Measurements from ENCODE around the gene ASCL2. TPM values are rescaled to one million over a fixed set of nuclear protein-coding genes. Genes with fewer than 3 reads are reported as not detected.

The ASCL2 gene
- total and polyA plus RNA-seq, 2 donors = 1.6 to 2.5 TPM

DNA sequence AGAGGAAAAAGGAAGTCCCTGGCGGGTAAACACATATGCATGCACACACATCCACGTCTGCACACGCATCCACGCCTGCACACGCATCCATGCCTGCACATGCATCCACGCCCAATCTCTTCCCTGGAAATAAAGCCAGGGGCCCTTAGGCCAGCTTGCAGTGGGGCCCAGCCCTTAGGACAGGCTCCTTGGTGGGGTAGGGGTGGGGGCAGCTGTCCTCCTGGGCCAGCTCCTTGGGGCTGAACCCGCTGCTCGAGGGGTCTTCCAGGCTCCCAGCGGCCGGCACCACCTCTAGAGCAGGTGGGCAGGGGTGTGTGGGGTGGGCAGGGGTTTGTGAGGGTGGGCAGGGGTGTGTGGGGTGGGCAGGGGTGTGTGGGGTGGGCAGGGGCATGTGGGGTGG lies 29.4 kb upstream of the ASCL2 start:
- H3K4me3 ChIP-seq (ENCODE audit: low read length in 2 of 2) = no peak overlapping the region
- no peak for DNase-seq (ENCODE audit: low read depth in 6 of 9, low spot score in 9 of 9)
- no peaks in the 10 kb centered on the region for H3K27me3 ChIP-seq (ENCODE audit: control insufficient read depth in 2 of 2, insufficient read depth in 1 of 2, low read length in 1 of 2)
- peaks cover 0 to 3% of the 10 kb centered on the region in 2 donors for H3K9me3 ChIP-seq (ENCODE audit: control insufficient read depth in 2 of 2, insufficient read depth in 1 of 2, low read length in 1 of 2)
- H3K36me3 ChIP-seq (ENCODE audit: control insufficient read depth in 2 of 2, insufficient read depth in 2 of 2, low read length in 1 of 2) = peaks cover 0 to 7% of the 10 kb centered on the region in 2 donors
- peaks cover 10 to 50% of the 10 kb centered on the region in 2 donors for H3K4me1 ChIP-seq (ENCODE audit: control insufficient read depth in 2 of 2, insufficient read depth in 2 of 2, low read length in 2 of 2)
- WGBS = 72% methylated on average over 10 of the region's 10 CpGs
- no peak overlapping the region for H3K27ac ChIP-seq (ENCODE audit: low read depth in 1 of 2, low read length in 1 of 2)

DNA sequence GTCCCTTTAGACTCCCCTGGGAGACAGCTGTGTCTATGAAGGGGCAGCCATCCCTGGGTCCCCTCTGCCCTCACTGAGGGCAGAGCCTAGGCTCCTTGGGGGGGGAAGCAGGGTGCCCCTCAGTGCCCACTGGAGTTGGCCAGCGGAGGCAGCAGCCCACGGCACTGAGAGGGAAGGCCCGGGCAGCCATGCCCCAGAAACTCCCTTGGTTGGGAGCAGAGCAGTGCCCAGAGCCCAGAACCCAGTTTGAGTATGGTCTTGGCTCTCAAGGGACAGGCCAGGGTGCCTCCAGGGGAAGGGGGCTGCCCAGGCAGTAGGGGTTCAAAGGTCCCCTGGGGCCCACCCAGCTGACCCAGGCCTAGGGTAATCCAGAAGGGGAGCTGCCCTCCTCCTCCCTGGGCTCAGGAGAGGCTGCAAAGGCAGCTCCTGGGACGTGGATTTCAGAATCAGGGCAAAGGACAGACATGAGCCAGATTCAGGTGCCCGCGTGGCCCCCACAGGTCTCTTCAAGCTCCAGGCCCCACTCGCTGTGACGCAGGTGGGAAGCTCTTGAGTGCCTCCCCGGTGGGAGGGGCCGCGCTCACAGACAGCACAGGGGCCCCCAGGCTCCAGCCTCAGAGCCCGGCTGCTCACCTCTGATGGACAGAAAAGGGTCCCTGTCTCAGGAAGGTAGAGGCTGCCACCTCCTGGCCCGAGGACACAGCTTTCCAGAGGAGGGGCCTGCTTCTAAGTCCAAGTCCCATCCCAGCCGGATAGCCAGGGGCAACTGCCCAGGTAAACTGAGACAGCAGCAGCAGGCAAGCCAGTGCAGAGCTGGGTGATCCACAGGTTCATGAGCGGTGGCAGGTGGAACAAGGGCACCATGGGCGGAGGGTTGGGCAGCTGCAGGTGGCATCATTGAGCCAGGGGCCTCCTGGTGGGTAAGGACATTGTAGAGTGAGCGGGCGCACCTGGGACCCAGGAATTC lies 28.7 kb upstream of the ASCL2 start:
- H3K4me1 ChIP-seq (ENCODE audit: control insufficient read depth in 2 of 2, insufficient read depth in 2 of 2, low read length in 2 of 2) = peaks cover 10 to 48% of the 10 kb centered on the region in 2 donors
- 81% methylated on average over 18 of the region's 18 CpGs for WGBS
- H3K4me3 ChIP-seq (ENCODE audit: low read length in 2 of 2) = no peak overlapping the region
- no peak for DNase-seq (ENCODE audit: low read depth in 6 of 9, low spot score in 9 of 9)
- no peak overlapping the region for H3K27ac ChIP-seq (ENCODE audit: low read depth in 1 of 2, low read length in 1 of 2)
- peaks cover 0 to 7% of the 10 kb centered on the region in 2 donors for H3K36me3 ChIP-seq (ENCODE audit: control insufficient read depth in 2 of 2, insufficient read depth in 2 of 2, low read length in 1 of 2)
- peaks cover 0 to 4% of the 10 kb centered on the region in 2 donors for H3K27me3 ChIP-seq (ENCODE audit: control insufficient read depth in 2 of 2, insufficient read depth in 1 of 2, low read length in 1 of 2)
- peaks cover 0 to 3% of the 10 kb centered on the region in 2 donors for H3K9me3 ChIP-seq (ENCODE audit: control insufficient read depth in 2 of 2, insufficient read depth in 1 of 2, low read length in 1 of 2)

- peaks cover 0 to 3% of the 10 kb centered on the region in 2 donors for H3K9me3 ChIP-seq (ENCODE audit: control insufficient read depth in 2 of 2, insufficient read depth in 1 of 2, low read length in 1 of 2)
- peaks cover 10 to 40% of the 10 kb centered on the region in 2 donors for H3K4me1 ChIP-seq (ENCODE audit: control insufficient read depth in 2 of 2, insufficient read depth in 2 of 2, low read length in 2 of 2)
- H3K4me3 ChIP-seq (ENCODE audit: low read length in 2 of 2) = no peak overlapping the region
- H3K36me3 ChIP-seq (ENCODE audit: control insufficient read depth in 2 of 2, insufficient read depth in 2 of 2, low read length in 1 of 2) = peaks cover 0 to 7% of the 10 kb centered on the region in 2 donors
- DNase-seq (ENCODE audit: low read depth in 6 of 9, low spot score in 9 of 9) = no peak
- 92% methylated on average over 14 of the region's 14 CpGs for WGBS
- H3K27ac ChIP-seq (ENCODE audit: low read depth in 1 of 2, low read length in 1 of 2) = no peak overlapping the region
- H3K27me3 ChIP-seq (ENCODE audit: control insufficient read depth in 2 of 2, insufficient read depth in 1 of 2, low read length in 1 of 2) = peaks cover 0 to 12% of the 10 kb centered on the region in 2 donors
Measured at GRCh38 chr11:2298131-2298794, 27.9 kb upstream of the ASCL2 start.

DNA sequence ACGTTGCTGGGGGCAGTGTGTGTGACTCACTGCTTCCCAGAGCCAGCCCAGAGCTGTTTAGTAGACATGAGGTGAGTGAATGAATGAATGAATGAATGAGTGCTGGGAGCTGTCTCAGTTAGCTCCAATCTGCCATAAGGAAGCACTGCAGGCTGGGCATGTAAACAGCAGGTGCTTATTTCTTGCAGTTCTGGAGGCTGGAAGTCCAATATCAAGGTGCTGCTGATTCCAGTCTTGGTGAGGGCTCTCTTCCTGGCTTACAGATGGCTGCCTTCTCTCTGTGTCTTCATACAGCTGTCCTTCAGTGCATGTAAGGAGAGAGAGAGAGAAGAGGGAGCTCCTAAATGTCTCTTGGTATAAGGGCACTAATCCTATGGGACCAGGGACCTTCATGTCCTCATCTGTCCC lies 27.2 kb upstream of the ASCL2 start:
- Histone ChIP-seq H3K4me1 (ENCODE audit: control insufficient read depth in 2 of 2, insufficient read depth in 2 of 2, low read length in 2 of 2) (peaks cover 9 to 34% of the 10 kb centered on the region in 2 donors), H3K4me3 (ENCODE audit: low read length in 2 of 2) (no peak overlapping the region), H3K9me3 (ENCODE audit: control insufficient read depth in 2 of 2, insufficient read depth in 1 of 2, low read length in 1 of 2) (peaks cover 0 to 3% of the 10 kb centered on the region in 2 donors), H3K27ac (ENCODE audit: low read depth in 1 of 2, low read length in 1 of 2) (no peak overlapping the region), H3K27me3 (ENCODE audit: control insufficient read depth in 2 of 2, insufficient read depth in 1 of 2, low read length in 1 of 2) (peaks cover 0 to 12% of the 10 kb centered on the region in 2 donors), H3K36me3 (ENCODE audit: control insufficient read depth in 2 of 2, insufficient read depth in 2 of 2, low read length in 1 of 2) (peaks cover 0 to 7% of the 10 kb centered on the region in 2 donors)
- WGBS = 90% methylated on average over 1 of the region's 1 CpG
- no peak for DNase-seq (ENCODE audit: low read depth in 6 of 9, low spot score in 9 of 9)

DNA sequence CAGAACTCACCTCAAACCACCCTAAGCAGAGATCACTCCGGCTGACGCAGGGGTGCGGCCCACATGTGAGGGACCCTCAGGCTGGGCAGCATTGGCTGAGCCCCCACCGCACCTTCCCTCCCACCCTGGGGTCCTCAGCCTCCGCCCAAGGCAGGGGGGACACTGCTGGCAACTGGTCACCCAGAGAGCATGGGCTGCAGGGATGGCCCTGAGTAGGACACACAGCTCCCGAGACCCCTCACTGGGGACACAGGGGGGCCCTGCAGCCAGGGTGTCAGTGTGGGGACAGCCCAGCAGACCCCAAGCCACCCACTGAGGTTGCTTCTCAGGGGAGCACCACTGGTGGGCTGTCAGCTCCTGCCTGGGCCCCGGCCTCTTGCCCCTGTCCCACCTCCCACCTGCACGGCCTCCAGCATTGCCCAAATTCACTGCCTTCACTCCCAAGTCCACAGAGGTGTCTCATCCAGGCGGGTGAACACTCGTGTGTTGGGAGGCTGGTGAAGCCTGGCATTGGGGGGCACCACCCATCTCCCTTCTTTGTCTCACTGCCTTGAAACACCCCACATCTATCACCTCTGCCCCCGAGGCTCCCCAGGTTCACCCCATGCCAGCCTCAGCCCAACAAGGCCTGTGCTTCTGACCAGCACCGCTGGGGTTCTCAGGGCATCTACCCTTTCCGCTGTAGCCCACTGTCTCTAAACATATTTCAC lies 26.7 kb upstream of the ASCL2 start:
- Histone ChIP-seq H3K4me1 (ENCODE audit: control insufficient read depth in 2 of 2, insufficient read depth in 2 of 2, low read length in 2 of 2) (peaks cover 6 to 29% of the 10 kb centered on the region in 2 donors), H3K36me3 (ENCODE audit: control insufficient read depth in 2 of 2, insufficient read depth in 2 of 2, low read length in 1 of 2) (peaks cover 0 to 7% of the 10 kb centered on the region in 2 donors), H3K9me3 (ENCODE audit: control insufficient read depth in 2 of 2, insufficient read depth in 1 of 2, low read length in 1 of 2) (peaks cover 0 to 3% of the 10 kb centered on the region in 2 donors), H3K4me3 (ENCODE audit: low read length in 2 of 2) (no peak overlapping the region), H3K27me3 (ENCODE audit: control insufficient read depth in 2 of 2, insufficient read depth in 1 of 2, low read length in 1 of 2) (peaks cover 0 to 12% of the 10 kb centered on the region in 2 donors), H3K27ac (ENCODE audit: low read depth in 1 of 2, low read length in 1 of 2) (no peak overlapping the region)
- DNase-seq (ENCODE audit: low read depth in 6 of 9, low spot score in 9 of 9) = no peak
- 97% methylated on average over 13 of the region's 13 CpGs for WGBS

GRCh38 chr11:2295971-2296912 lies 25.9 kb upstream of the ASCL2 start:
- H3K27ac ChIP-seq (ENCODE audit: low read depth in 1 of 2, low read length in 1 of 2) = no peak overlapping the region
- no peak overlapping the region for H3K4me3 ChIP-seq (ENCODE audit: low read length in 2 of 2)
- DNase-seq (ENCODE audit: low read depth in 6 of 9, low spot score in 9 of 9) = no peak
- peaks cover 0 to 12% of the 10 kb centered on the region in 2 donors for H3K27me3 ChIP-seq (ENCODE audit: control insufficient read depth in 2 of 2, insufficient read depth in 1 of 2, low read length in 1 of 2)
- peaks cover 6 to 20% of the 10 kb centered on the region in 2 donors for H3K4me1 ChIP-seq (ENCODE audit: control insufficient read depth in 2 of 2, insufficient read depth in 2 of 2, low read length in 2 of 2)
- H3K9me3 ChIP-seq (ENCODE audit: control insufficient read depth in 2 of 2, insufficient read depth in 1 of 2, low read length in 1 of 2) = peaks cover 0 to 3% of the 10 kb centered on the region in 2 donors
- H3K36me3 ChIP-seq (ENCODE audit: control insufficient read depth in 2 of 2, insufficient read depth in 2 of 2, low read length in 1 of 2) = peaks cover 0 to 7% of the 10 kb centered on the region in 2 donors
- WGBS = 96% methylated on average over 17 of the region's 17 CpGs

DNA sequence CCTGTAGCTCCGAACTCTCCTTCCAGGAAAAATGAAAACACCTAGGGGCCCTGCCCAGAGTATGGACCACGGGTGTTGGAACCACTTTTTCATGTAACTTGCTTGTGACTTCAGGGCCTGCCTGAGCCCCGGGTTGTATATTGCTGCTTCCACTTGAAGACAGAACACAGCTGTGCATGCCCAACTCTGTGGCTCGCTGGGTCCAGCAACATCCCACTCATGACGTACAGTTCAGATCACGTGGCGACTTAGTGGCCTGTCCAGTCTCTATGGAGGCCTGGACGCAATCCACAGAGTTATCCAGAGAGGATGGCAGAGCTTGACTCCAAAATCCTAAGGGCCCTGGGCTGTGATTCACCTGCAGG lies 24.5 kb upstream of the ASCL2 start:
- Histone ChIP-seq H3K4me1 (ENCODE audit: control insufficient read depth in 2 of 2, insufficient read depth in 2 of 2, low read length in 2 of 2) (peaks cover 0 to 10% of the 10 kb centered on the region in 2 donors), H3K4me3 (ENCODE audit: low read length in 2 of 2) (no peak overlapping the region), H3K9me3 (ENCODE audit: control insufficient read depth in 2 of 2, insufficient read depth in 1 of 2, low read length in 1 of 2) (no peaks in the 10 kb centered on the region), H3K36me3 (ENCODE audit: control insufficient read depth in 2 of 2, insufficient read depth in 2 of 2, low read length in 1 of 2) (peaks cover 0 to 7% of the 10 kb centered on the region in 2 donors), H3K27me3 (ENCODE audit: control insufficient read depth in 2 of 2, insufficient read depth in 1 of 2, low read length in 1 of 2) (peaks cover 0 to 12% of the 10 kb centered on the region in 2 donors), H3K27ac (ENCODE audit: low read depth in 1 of 2, low read length in 1 of 2) (no peak overlapping the region)
- 96% methylated on average over 8 of the region's 8 CpGs for WGBS
- DNase-seq (ENCODE audit: low read depth in 6 of 9, low spot score in 9 of 9) = no peak
